ENCODE data around the gene ITGB6.

Gene ITGB6

GRCh38 chr2:160137464-160137863, 62.6 kb downstream of the ITGB6 start:
- no peak for TF ChIP-seq CTCF (IDR thresholded peaks at IDR 0.05; ENCODE audit: low read length)
- no peak for TF ChIP-seq EZH2 (IDR thresholded peaks at IDR 0.05; ENCODE audit: borderline replicate concordance, low read length)
- Histone ChIP-seq H3K4me2 (ENCODE audit: low read length) (no peak overlapping the region), H2AFZ (ENCODE audit: low read length) (no peak overlapping the region), H3K9me3 (ENCODE audit: low read length) (no peaks in the 10 kb centered on the region), H3K79me2 (ENCODE audit: insufficient read depth, low read length) (no peaks in the 10 kb centered on the region), H3K36me3 (ENCODE audit: insufficient read depth, low read length) (no peaks in the 10 kb centered on the region), H3F3A (ENCODE audit: insufficient read depth, low read length) (no peaks in the 10 kb centered on the region), H3K4me1 (ENCODE audit: insufficient read depth, low read length, severe bottlenecking) (no peaks in the 10 kb centered on the region), H4K20me1 (ENCODE audit: insufficient read depth, low read length) (no peaks in the 10 kb centered on the region), H3K9ac (ENCODE audit: low read length) (no peak overlapping the region), H3K4me3 (ENCODE audit: low read depth, low read length, poor library complexity, severe bottlenecking) (no peak overlapping the region), H3K27me3 (ENCODE audit: insufficient read depth, low read length) (no peaks in the 10 kb centered on the region), H3K27ac (ENCODE audit: low read depth, low read length, poor library complexity, severe bottlenecking) (no peak overlapping the region), H3K9me2 (ENCODE audit: low read depth, low read length) (no peaks in the 10 kb centered on the region)

GRCh38 chr2:160132761-160133160, 67.3 kb downstream of the ITGB6 start:
- no peaks in the 10 kb centered on the region for H3K36me3 ChIP-seq (ENCODE audit: insufficient read depth, low read length)
- H2AFZ ChIP-seq (ENCODE audit: low read length): no peak overlapping the region

GRCh38 chr2:160126756-160127155, 73.3 kb downstream of the ITGB6 start:
- no peaks in the 10 kb centered on the region for H3F3A ChIP-seq (ENCODE audit: insufficient read depth, low read length)
- no peak overlapping the region for H3K27ac ChIP-seq (ENCODE audit: low read depth, low read length, poor library complexity, severe bottlenecking)
- H3K36me3 ChIP-seq (ENCODE audit: insufficient read depth, low read length): no peaks in the 10 kb centered on the region
- no peak overlapping the region for H3K9ac ChIP-seq (ENCODE audit: low read length)
- no peaks in the 10 kb centered on the region for H4K20me1 ChIP-seq (ENCODE audit: insufficient read depth, low read length)
- H3K27me3 ChIP-seq (ENCODE audit: insufficient read depth, low read length): no peaks in the 10 kb centered on the region
- no peak overlapping the region for H2AFZ ChIP-seq (ENCODE audit: low read length)
- no peaks in the 10 kb centered on the region for H3K9me3 ChIP-seq (ENCODE audit: low read length)
- H3K79me2 ChIP-seq (ENCODE audit: insufficient read depth, low read length): no peaks in the 10 kb centered on the region
- no peak overlapping the region for H3K4me3 ChIP-seq (ENCODE audit: low read depth, low read length, poor library complexity, severe bottlenecking)
- TF ChIP-seq EZH2 (IDR thresholded peaks at IDR 0.05; ENCODE audit: borderline replicate concordance, low read length): no peak
- no peak for TF ChIP-seq CTCF (IDR thresholded peaks at IDR 0.05; ENCODE audit: low read length)
- H3K9me2 ChIP-seq (ENCODE audit: low read depth, low read length): no peaks in the 10 kb centered on the region
- H3K4me2 ChIP-seq (ENCODE audit: low read length): no peak overlapping the region
- H3K4me1 ChIP-seq (ENCODE audit: insufficient read depth, low read length, severe bottlenecking): no peaks in the 10 kb centered on the region

More at GRCh38 chr2:160132761-160133160, 67.3 kb downstream of the ITGB6 start:
- H3K9ac ChIP-seq (ENCODE audit: low read length): no peak overlapping the region
- TF ChIP-seq EZH2 (IDR thresholded peaks at IDR 0.05; ENCODE audit: borderline replicate concordance, low read length) (no peak), CTCF (IDR thresholded peaks at IDR 0.05; ENCODE audit: low read length) (no peak)
- H3K27me3 ChIP-seq (ENCODE audit: insufficient read depth, low read length): no peaks in the 10 kb centered on the region
- H3F3A ChIP-seq (ENCODE audit: insufficient read depth, low read length): no peaks in the 10 kb centered on the region
- no peak overlapping the region for H3K4me2 ChIP-seq (ENCODE audit: low read length)
- no peaks in the 10 kb centered on the region for H3K4me1 ChIP-seq (ENCODE audit: insufficient read depth, low read length, severe bottlenecking)
- no peaks in the 10 kb centered on the region for H3K79me2 ChIP-seq (ENCODE audit: insufficient read depth, low read length)
- H3K4me3 ChIP-seq (ENCODE audit: low read depth, low read length, poor library complexity, severe bottlenecking): no peak overlapping the region
- H3K9me3 ChIP-seq (ENCODE audit: low read length): no peaks in the 10 kb centered on the region
- no peaks in the 10 kb centered on the region for H3K9me2 ChIP-seq (ENCODE audit: low read depth, low read length)
- no peaks in the 10 kb centered on the region for H4K20me1 ChIP-seq (ENCODE audit: insufficient read depth, low read length)
- no peak overlapping the region for H3K27ac ChIP-seq (ENCODE audit: low read depth, low read length, poor library complexity, severe bottlenecking)

Data from OCI-LY1 (cell line).